ENCODE data around the gene CDCP1.

DNA sequence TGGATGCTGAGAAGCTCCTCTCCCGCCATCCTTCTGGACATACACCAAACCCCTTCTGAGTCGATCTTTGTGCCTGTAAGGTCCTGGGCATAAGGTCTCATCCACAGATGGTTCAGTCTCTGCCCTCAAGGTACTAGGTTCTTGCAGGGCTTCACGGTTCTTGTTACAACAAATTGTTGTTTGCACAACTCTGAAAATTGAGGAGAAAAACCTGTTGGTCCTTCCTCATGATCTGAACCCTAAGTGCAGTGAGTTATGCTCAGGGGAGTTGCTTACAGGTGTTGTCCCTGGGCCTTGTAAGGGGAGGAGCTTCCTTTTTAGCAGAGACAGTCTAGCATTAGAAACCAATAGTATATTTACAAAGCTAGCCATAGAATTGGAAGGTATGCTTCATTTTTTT, 15.7 kb downstream of the CDCP1 start:
- no peak for TF ChIP-seq CTCF (IDR thresholded peaks at IDR 0.05 in 4 of 5, conservative IDR thresholded peaks at IDR 0.05 in 1 of 5)
- TF ChIP-seq POLR2A (IDR thresholded peaks at IDR 0.05): no peak

Measured in gastrocnemius medialis (tissue), 4 donors.